BJ (cell line): Measurements from ENCODE around the gene TAS2R14. TPM values are rescaled to one million over a fixed set of nuclear protein-coding genes. Genes with fewer than 3 reads are reported as not detected.

Experiments
- CTCF ChIA-PET: fragments of 350-600 bp; formaldehyde crosslinking; extraction: SDS; loops from one replicate; lab custom pipeline; 2021; ENCODE audit warnings: antibody characterized with exemption, inconsistent platforms; lab: Yijun Ruan, JAX
- POLR2A ChIA-PET: fragments of 300-600 bp; sonication (Branson Sonifier 250); formaldehyde crosslinking; extraction: SDS; loops from one replicate; lab custom pipeline; 2021; ENCODE audit warnings: antibody characterized with exemption; lab: Charles Lee
- DNase-seq: peaks from one replicate; pipeline ENCODE4 v3.0.0-alpha.2; 2011; ENCODE audit warnings: low read depth
- H3K27me3 ChIP-seq: 2 replicates; pipeline ENCODE4 v1.6.0; 2011; ENCODE audit warnings: low read length; ENCODE audit not compliant: control insufficient read depth, insufficient read depth
- H3K36me3 ChIP-seq: 2 replicates; pipeline ENCODE4 v1.5.1; 2011; ENCODE audit warnings: low read length; ENCODE audit not compliant: control insufficient read depth, insufficient read depth
- H3K4me3 ChIP-seq: 2 replicates; pipeline ENCODE4 v1.5.1; 2011; ENCODE audit warnings: low read depth, mild to moderate bottlenecking, control low read depth, low read length
- polyA plus RNA-seq: library from polyadenylated mRNA; depleted of rRNA; stranded (reverse); fragments of >200 nt; gene quantifications from 2 replicates; pipeline ENCODE4 v1.2.3, GENCODE V29; 2011
- TF ChIP-seq, protein P1 (sequence below): IDR thresholded peaks from 2 replicates; pipeline ENCODE4 v1.5.1; 2011; ENCODE audit warnings: low read depth, mild to moderate bottlenecking, control low read depth, inconsistent platforms, low read length, moderate library complexity; ENCODE audit not compliant: insufficient read depth

TAS2R14 gene
- polyA plus RNA-seq, 1 experiment: 0.56 TPM

DNA sequence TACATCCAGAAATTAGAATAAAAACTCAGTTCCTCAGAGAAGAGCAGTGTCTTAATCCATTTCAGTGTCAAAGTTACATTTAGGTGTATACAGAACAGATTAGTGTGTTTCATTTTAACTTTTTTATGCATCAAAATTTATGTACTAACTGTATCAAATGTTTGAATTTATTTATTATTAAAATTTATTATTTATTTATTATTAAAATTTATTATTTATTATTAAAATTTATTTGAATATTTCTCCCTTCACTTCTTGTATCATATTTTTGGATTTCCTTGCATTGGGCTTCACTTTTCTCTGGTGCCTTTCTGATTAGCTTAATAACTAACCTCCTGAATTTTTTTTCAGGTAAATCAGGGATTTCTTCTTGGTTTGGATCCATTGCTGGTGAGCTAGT lies 2.3 kb upstream of the TAS2R14 start:
- ChIA-PET CTCF (no interaction called here), POLR2A (no interaction called here)
- TF ChIP-seq, protein P1, sequence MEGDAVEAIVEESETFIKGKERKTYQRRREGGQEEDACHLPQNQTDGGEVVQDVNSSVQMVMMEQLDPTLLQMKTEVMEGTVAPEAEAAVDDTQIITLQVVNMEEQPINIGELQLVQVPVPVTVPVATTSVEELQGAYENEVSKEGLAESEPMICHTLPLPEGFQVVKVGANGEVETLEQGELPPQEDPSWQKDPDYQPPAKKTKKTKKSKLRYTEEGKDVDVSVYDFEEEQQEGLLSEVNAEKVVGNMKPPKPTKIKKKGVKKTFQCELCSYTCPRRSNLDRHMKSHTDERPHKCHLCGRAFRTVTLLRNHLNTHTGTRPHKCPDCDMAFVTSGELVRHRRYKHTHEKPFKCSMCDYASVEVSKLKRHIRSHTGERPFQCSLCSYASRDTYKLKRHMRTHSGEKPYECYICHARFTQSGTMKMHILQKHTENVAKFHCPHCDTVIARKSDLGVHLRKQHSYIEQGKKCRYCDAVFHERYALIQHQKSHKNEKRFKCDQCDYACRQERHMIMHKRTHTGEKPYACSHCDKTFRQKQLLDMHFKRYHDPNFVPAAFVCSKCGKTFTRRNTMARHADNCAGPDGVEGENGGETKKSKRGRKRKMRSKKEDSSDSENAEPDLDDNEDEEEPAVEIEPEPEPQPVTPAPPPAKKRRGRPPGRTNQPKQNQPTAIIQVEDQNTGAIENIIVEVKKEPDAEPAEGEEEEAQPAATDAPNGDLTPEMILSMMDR: no peak
- DNase-seq: no peak
- H3K4me3 ChIP-seq: no peak overlapping the region
- no peaks in the 10 kb centered on the region for H3K27me3 ChIP-seq
- no peaks in the 10 kb centered on the region for H3K36me3 ChIP-seq

DNA sequence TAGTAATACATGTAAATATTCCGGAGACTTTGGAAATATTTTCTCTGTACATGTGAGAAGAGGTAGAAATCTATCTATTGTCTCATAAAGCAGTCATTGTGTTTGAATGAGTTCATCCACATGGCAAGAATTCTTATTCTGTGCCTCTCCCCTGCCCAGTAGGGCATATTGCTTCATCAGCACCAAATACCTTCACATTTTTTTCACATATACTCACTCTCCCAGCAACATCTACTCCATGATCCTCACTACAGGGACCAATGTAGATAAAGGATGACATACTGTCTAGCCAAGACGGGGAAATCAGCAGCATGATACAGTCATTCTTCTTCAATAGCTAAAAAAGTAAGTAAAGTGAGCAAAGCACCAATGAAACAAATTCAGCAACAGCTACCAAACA lies 1.3 kb upstream of the TAS2R14 start:
- H3K27me3 ChIP-seq: no peaks in the 10 kb centered on the region
- TF ChIP-seq, protein P1: no peak
- peak; percentile 32 for DNase-seq
- no peaks in the 10 kb centered on the region for H3K36me3 ChIP-seq
- POLR2A ChIA-PET: no interaction called here
- CTCF ChIA-PET: no interaction called here
- no peak overlapping the region for H3K4me3 ChIP-seq

DNA sequence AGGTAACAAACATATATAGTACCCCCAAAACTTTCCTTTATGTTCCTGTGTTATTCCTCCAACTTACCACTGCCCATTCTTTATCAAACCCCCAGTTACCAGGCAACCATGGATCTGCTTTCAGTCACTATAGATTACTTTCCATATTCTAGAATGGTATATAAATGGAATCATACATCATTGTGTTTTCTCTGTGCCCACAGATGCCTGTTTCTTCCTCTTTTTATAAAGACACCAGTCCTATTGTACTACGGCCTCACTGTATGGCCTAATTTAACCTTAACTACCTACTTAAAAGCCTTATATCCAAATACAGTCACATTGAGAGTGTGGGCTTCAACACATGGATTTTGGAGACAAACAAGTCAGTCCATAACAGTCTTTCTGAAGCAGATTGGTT lies 2.6 kb downstream of the TAS2R14 start:
- H3K4me3 ChIP-seq: no peak overlapping the region
- POLR2A ChIA-PET: no interaction called here
- TF ChIP-seq, protein P1: no peak
- no peaks in the 10 kb centered on the region for H3K27me3 ChIP-seq
- CTCF ChIA-PET: no interaction called here
- DNase-seq: no peak
- no peaks in the 10 kb centered on the region for H3K36me3 ChIP-seq

DNA sequence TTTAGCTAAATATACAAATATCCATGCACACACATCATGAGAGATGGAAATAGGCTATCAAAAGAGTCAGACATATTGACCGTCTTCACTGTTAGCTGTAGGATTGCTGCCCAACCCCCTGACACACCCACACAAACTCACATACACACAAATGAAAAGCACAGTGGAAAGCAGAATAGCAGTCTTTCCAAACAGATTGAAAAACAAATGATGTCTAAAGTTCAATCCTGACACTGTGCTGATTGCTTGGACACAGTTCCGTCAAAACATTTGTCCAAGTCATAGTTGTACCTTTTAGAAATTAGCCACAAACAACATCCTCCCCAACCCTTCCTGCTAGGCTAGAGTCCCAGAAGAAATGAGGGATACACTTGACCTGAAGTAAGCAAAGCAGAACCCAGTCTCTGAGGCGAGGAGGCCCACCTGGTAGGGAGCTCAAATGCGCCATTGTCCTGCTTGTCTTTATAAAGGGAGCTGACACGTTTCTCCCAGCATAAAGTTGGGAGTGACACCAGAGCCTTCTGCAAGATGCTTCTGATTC lies 10.2 kb downstream of the TAS2R14 start, which contains the start of gene PRH2:
Gene PRH2, plus strand, starts transcription at position 491 of the 541 bp plus-strand sequence. Its CDS starts 38 bp downstream, at position 529.
- Histone ChIP-seq H3K36me3 (0 out of 2 replicates have a peak, but pooled peaks cover 1% of the 10 kb centered on the region), H3K4me3 (no peak within 1 kb of the TSS), H3K27me3 (no peaks in the 10 kb centered on the region)
- no peak for DNase-seq
- ChIA-PET CTCF (no interaction called here), POLR2A (no interaction called here)
- TF ChIP-seq, protein P1: no peak

DNA sequence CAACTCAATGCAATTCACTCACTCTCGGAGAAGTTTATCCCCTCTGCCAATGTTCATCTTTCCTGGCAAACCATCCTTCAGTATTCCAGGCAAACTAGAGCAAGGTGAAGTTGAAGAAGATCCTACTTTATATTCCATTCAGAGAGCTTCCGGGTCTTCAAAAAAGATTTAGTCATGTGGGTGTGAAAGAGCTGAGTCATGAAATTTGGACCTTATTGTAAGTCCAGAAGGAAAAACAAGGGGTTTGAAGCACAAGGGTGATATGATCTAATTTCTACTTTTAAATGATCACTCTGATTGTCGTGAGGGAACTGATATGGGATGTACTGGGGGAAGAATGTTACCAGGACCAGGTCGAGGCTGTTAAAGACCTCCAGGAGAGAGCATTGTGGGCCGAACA lies 12.8 kb downstream of the TAS2R14 start:
- POLR2A ChIA-PET: no interaction called here
- H3K4me3 ChIP-seq: no peak overlapping the region
- CTCF ChIA-PET: interaction anchor here (1.2 kb wide), 1 partner anchor 25 kb away, joined by 3 read pairs; no protein-coding TSS in a partner anchor
- TF ChIP-seq, protein P1: no peak
- no peaks in the 10 kb centered on the region for H3K27me3 ChIP-seq
- 0 out of 2 replicates have a peak, but pooled peaks cover 1% of the 10 kb centered on the region for H3K36me3 ChIP-seq
- no peak for DNase-seq
